GM23248 (cell line): ENCODE measurements around the gene PNMA8C.

ENCODE experiments used
- EZH2 ChIP-seq: fragments of 200-600 bp; sonication (generic); IDR thresholded peaks from 2 replicates; pipeline ENCODE4 v1.6.1; 2018; ENCODE audit warnings: antibody characterized with exemption, mild to moderate bottlenecking; ENCODE audit not compliant: insufficient read depth, poor library complexity, severe bottlenecking
- EZH2phosphoT487 ChIP-seq: fragments of 200-600 bp; sonication (generic); IDR thresholded peaks from 2 replicates; pipeline ENCODE4 v1.6.1; 2018; ENCODE audit warnings: antibody characterized with exemption, moderate library complexity, mild to moderate bottlenecking, low read depth; ENCODE audit not compliant: insufficient read depth

DNA sequence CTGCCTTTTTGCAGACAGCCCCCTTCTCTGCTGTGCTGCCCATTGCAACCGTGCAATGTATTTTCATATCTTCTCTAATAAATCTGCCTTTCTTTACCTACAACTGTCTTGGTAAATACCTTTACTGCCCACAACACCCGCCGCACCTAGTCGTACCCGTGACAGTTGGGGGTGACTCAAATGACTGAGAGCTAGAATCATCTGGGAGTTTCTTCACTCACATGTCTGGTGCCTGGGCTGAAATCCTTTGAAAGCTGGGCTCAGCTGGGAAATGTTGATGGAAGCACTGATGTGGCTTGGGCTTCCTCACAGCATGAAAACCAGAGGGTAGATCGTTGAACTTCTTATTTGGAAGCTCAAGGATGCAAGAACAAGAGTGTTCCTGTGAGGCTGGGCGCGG lies 45.5 kb upstream of the PNMA8C start:
- TF ChIP-seq EZH2 (no peak), EZH2phosphoT487 (no peak)
